Panc1 (cell line): ENCODE results near the gene HMCN2. TPM values are rescaled to one million over a fixed set of nuclear protein-coding genes. Genes with fewer than 3 reads are reported as not detected.

Source experiments
- ATAC-seq: fragments of 200-7000 bp; cut with Tn5 transposase; 2 replicates; pipeline ENCODE4 v1.9.1; 2020; ENCODE audit warnings: mild to moderate bottlenecking, moderate library complexity
- BruUV-seq: library from RNA; stranded (reverse); fragments of 400-500 nt; replicated peaks from 2 replicates; lab custom pipeline; 2021; lab: Mats Ljungman, UMichigan
- CTCF ChIA-PET: fragments of 300-600 bp; sonication (Branson Sonifier 250); formaldehyde crosslinking; loops from one replicate; lab custom pipeline; 2022; ENCODE audit warnings: antibody characterized with exemption; lab: Charles Lee
- POLR2A ChIA-PET: fragments of 300-600 bp; sonication (Branson Sonifier 250); formaldehyde crosslinking; loops from one replicate; lab custom pipeline; 2022; ENCODE audit warnings: antibody characterized with exemption; lab: Charles Lee
- DNase-seq: peaks from one replicate; pipeline ENCODE4 v3.0.0-alpha.2; 2010; ENCODE audit warnings: low read depth, low spot score
- H3K27ac ChIP-seq: 2 replicates; pipeline ENCODE4 v1.5.1; 2011; ENCODE audit warnings: mild to moderate bottlenecking, low read length, inconsistent platforms
- H3K27me3 ChIP-seq: fragments of 200-500 bp; sonication (Bioruptor generic); 2 replicates; pipeline ENCODE4 v1.6.0; 2014; ENCODE audit warnings: low read length, inconsistent platforms; ENCODE audit not compliant: control insufficient read depth, insufficient read depth
- H3K36me3 ChIP-seq: fragments of 200-500 bp; sonication (Bioruptor generic); 2 replicates; pipeline ENCODE4 v1.5.1; 2014; ENCODE audit warnings: inconsistent platforms, mild to moderate bottlenecking, low read length, moderate library complexity; ENCODE audit not compliant: control insufficient read depth, insufficient read depth
- H3K4me1 ChIP-seq: 2 replicates; pipeline ENCODE4 v1.5.1; 2011; ENCODE audit warnings: inconsistent platforms, mild to moderate bottlenecking, low read length, moderate library complexity; ENCODE audit not compliant: control insufficient read depth, insufficient read depth
- H3K4me3 ChIP-seq, 2 experiments: 2 replicates each; pipeline ENCODE4 v1.5.1; 2011 to 2012; ENCODE audit warnings: low read depth in 2 of 2, low read length in 2 of 2, mild to moderate bottlenecking in 2 of 2, inconsistent platforms in 1 of 2, moderate library complexity in 1 of 2
- H3K9me3 ChIP-seq: fragments of 200-500 bp; sonication (Bioruptor generic); 2 replicates; pipeline ENCODE4 v1.5.1; 2014; ENCODE audit warnings: low read depth, mild to moderate bottlenecking, inconsistent platforms, low read length, moderate library complexity; ENCODE audit not compliant: control insufficient read depth, insufficient read depth
- CTCF ChIP-seq: fragments of 450-650 bp; IDR thresholded peaks from 2 replicates; pipeline ENCODE4 v1.5.1; 2017; ENCODE audit warnings: mild to moderate bottlenecking
- POLR2AphosphoS5 ChIP-seq: IDR thresholded peaks from 2 replicates; pipeline ENCODE4 v1.6.1; 2012; ENCODE audit warnings: mild to moderate bottlenecking, low read depth, low read length, moderate library complexity
- REST ChIP-seq, 2 experiments: IDR thresholded peaks; 2 replicates each; pipeline ENCODE4 v1.6.1; 2011 to 2012; ENCODE audit warnings: low read depth in 2 of 2, control low read depth in 1 of 2, low read length in 1 of 2, mild to moderate bottlenecking in 1 of 2, moderate library complexity in 1 of 2; ENCODE audit not compliant: insufficient read depth in 1 of 2
- SIN3A ChIP-seq: IDR thresholded peaks from 2 replicates; pipeline ENCODE4 v1.6.1; 2012; ENCODE audit warnings: low read depth, mild to moderate bottlenecking, low read length, moderate library complexity, borderline replicate concordance; ENCODE audit not compliant: insufficient read depth
- TCF7L2 ChIP-seq: IDR thresholded peaks from 2 replicates; pipeline ENCODE4 v1.6.1; 2011; ENCODE audit warnings: mild to moderate bottlenecking, low read depth, low read length, inconsistent platforms
- in situ Hi-C: cut with HindIII; loops from 2 replicates; pipeline ENCODE4 v1.10.0; 2016; ENCODE audit warnings: low sequenced_read_pairs, low pct_unique_long_range_greater_than_20kb
- intact Hi-C: fragments of 100-400 bp; cut with micrococcal nuclease; formaldehyde crosslinking; loops from one replicate; pipeline ENCODE4 v1.10.0; 2022; ENCODE audit not compliant: unreplicated experiment
- total RNA-seq: library from RNA; stranded (reverse); gene quantifications from one replicate; pipeline ENCODE4 v1.2.1, GENCODE V29; 2021; ENCODE audit not compliant: unreplicated experiment

The HMCN2 gene
- total RNA-seq, 1 experiment from 2014 or later, result 0.05 TPM

GRCh38 chr9:130345009-130345896, 79.7 kb downstream of the HMCN2 start:
- Histone ChIP-seq H3K4me3 (no peak overlapping the region), H3K27ac (no peak overlapping the region), H3K27me3 (no peaks in the 10 kb centered on the region), H3K4me1 (no peaks in the 10 kb centered on the region; the same call in 1 of the 2 replicates), H3K9me3 (no peaks in the 10 kb centered on the region), H3K36me3 (no peaks in the 10 kb centered on the region)
- intact Hi-C loops (no loop called here), in situ Hi-C loops (no loop called here)
- ChIA-PET CTCF (no interaction called here), POLR2A (no interaction called here)
- TF ChIP-seq TCF7L2 (no peak), SIN3A (no peak), CTCF (no peak), REST (IDR thresholded peaks at IDR 0.05; ENCODE audit: insufficient read depth in 1 of 2, low read depth in 2 of 2, low read length in 1 of 2) (no peak), POLR2AphosphoS5 (no peak)
- BruUV-seq, result no TSS peak
- ATAC-seq (no peak), DNase-seq (no peak)

- in situ Hi-C loops, result no loop called here
- no peak overlapping the region for H3K4me3 ChIP-seq
Measured at GRCh38 chr9:130345897-130346385, 80.4 kb downstream of the HMCN2 start.

More at GRCh38 chr9:130345897-130346385, 80.4 kb downstream of the HMCN2 start:
- no peak overlapping the region for H3K27ac ChIP-seq
- TF ChIP-seq REST (IDR thresholded peaks at IDR 0.05; ENCODE audit: insufficient read depth in 1 of 2, low read depth in 2 of 2, low read length in 1 of 2), result no peak
- no peak for TF ChIP-seq POLR2AphosphoS5
- no peak for TF ChIP-seq CTCF
- TF ChIP-seq TCF7L2, result no peak
- TF ChIP-seq SIN3A, result no peak
- CTCF ChIA-PET, result no interaction called here
- POLR2A ChIA-PET, result no interaction called here
- H3K27me3 ChIP-seq, result no peaks in the 10 kb centered on the region
- ATAC-seq, result no peak
- H3K4me1 ChIP-seq, result no peaks in the 10 kb centered on the region; the same call in 1 of the 2 replicates
- no peak for DNase-seq
- H3K9me3 ChIP-seq, result no peaks in the 10 kb centered on the region
- no peaks in the 10 kb centered on the region for H3K36me3 ChIP-seq
- intact Hi-C loops, result no loop called here
- BruUV-seq, result no TSS peak
